HL-60 (cell line): ENCODE measurements around the gene ZNF92.
"Not testable (repeated sequence)": the region's sequence is repeated elsewhere in the genome, so short reads cannot be mapped to it uniquely, and the experiment has no call there.

Source experiments
- DNase-seq, 2 experiments: peaks; one replicate each; pipeline ENCODE4 v3.0.0-alpha.2; 2010 to 2020; ENCODE audit warnings: low read depth in 1 of 2, low spot score in 1 of 2
- H3K27ac ChIP-seq: fragments of 250-450 bp; sonication (Bioruptor Pico); replicated peaks from 2 replicates; pipeline ENCODE4 v1.5.1; 2020; ENCODE audit warnings: mild to moderate bottlenecking, moderate library complexity
- H3K27me3 ChIP-seq: fragments of 250-450 bp; sonication (Bioruptor Pico); 2 replicates; pipeline ENCODE4 v1.5.1; 2021; ENCODE audit warnings: mild to moderate bottlenecking, moderate library complexity; ENCODE audit not compliant: insufficient read depth, poor library complexity, severe bottlenecking
- H3K4me3 ChIP-seq: replicated peaks from 2 replicates; pipeline ENCODE4 v1.5.1; 2011; ENCODE audit warnings: mild to moderate bottlenecking, control low read depth, low read length; ENCODE audit not compliant: insufficient read depth
- GABPA ChIP-seq: IDR thresholded peaks from 2 replicates; pipeline ENCODE4 v1.6.1; 2012; ENCODE audit warnings: low read depth
- POLR2AphosphoS5 ChIP-seq: IDR thresholded peaks from 2 replicates; pipeline ENCODE4 v1.6.1; 2012; ENCODE audit warnings: low read depth
- SPI1 ChIP-seq: IDR thresholded peaks from 2 replicates; pipeline ENCODE4 v1.6.1; 2012; ENCODE audit warnings: low read depth, mild to moderate bottlenecking, borderline replicate concordance
- TF ChIP-seq, protein P1 (sequence below): IDR thresholded peaks from 2 replicates; pipeline ENCODE4 v1.6.1; 2012; ENCODE audit warnings: low read depth; ENCODE audit not compliant: insufficient replicate concordance
- TF ChIP-seq, protein P2 (sequence below): IDR thresholded peaks from one replicate; pipeline ENCODE4 v1.5.1; 2011; ENCODE audit warnings: low read length, control low read depth, inconsistent platforms; ENCODE audit not compliant: insufficient read depth

ZNF92 gene

GRCh38 chr7:65397730-65398142 is 24.1 kb downstream of the ZNF92 start:
- no peaks in the 10 kb centered on the region for H3K27me3 ChIP-seq
- H3K4me3 ChIP-seq, result no peak overlapping the region
- no peak overlapping the region for H3K27ac ChIP-seq
- TF ChIP-seq SPI1 (no peak), GABPA (no peak), POLR2AphosphoS5 (no peak)
- TF ChIP-seq, protein P1, sequence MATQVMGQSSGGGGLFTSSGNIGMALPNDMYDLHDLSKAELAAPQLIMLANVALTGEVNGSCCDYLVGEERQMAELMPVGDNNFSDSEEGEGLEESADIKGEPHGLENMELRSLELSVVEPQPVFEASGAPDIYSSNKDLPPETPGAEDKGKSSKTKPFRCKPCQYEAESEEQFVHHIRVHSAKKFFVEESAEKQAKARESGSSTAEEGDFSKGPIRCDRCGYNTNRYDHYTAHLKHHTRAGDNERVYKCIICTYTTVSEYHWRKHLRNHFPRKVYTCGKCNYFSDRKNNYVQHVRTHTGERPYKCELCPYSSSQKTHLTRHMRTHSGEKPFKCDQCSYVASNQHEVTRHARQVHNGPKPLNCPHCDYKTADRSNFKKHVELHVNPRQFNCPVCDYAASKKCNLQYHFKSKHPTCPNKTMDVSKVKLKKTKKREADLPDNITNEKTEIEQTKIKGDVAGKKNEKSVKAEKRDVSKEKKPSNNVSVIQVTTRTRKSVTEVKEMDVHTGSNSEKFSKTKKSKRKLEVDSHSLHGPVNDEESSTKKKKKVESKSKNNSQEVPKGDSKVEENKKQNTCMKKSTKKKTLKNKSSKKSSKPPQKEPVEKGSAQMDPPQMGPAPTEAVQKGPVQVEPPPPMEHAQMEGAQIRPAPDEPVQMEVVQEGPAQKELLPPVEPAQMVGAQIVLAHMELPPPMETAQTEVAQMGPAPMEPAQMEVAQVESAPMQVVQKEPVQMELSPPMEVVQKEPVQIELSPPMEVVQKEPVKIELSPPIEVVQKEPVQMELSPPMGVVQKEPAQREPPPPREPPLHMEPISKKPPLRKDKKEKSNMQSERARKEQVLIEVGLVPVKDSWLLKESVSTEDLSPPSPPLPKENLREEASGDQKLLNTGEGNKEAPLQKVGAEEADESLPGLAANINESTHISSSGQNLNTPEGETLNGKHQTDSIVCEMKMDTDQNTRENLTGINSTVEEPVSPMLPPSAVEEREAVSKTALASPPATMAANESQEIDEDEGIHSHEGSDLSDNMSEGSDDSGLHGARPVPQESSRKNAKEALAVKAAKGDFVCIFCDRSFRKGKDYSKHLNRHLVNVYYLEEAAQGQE, result no peak
- TF ChIP-seq, protein P2, sequence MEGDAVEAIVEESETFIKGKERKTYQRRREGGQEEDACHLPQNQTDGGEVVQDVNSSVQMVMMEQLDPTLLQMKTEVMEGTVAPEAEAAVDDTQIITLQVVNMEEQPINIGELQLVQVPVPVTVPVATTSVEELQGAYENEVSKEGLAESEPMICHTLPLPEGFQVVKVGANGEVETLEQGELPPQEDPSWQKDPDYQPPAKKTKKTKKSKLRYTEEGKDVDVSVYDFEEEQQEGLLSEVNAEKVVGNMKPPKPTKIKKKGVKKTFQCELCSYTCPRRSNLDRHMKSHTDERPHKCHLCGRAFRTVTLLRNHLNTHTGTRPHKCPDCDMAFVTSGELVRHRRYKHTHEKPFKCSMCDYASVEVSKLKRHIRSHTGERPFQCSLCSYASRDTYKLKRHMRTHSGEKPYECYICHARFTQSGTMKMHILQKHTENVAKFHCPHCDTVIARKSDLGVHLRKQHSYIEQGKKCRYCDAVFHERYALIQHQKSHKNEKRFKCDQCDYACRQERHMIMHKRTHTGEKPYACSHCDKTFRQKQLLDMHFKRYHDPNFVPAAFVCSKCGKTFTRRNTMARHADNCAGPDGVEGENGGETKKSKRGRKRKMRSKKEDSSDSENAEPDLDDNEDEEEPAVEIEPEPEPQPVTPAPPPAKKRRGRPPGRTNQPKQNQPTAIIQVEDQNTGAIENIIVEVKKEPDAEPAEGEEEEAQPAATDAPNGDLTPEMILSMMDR, result no peak
- no peak for DNase-seq

GRCh38 chr7:65398671-65399070 is 25.0 kb downstream of the ZNF92 start:
- H3K27ac ChIP-seq, H3K27me3 ChIP-seq, DNase-seq, H3K4me3 ChIP-seq: not testable (repeated sequence)

DNA sequence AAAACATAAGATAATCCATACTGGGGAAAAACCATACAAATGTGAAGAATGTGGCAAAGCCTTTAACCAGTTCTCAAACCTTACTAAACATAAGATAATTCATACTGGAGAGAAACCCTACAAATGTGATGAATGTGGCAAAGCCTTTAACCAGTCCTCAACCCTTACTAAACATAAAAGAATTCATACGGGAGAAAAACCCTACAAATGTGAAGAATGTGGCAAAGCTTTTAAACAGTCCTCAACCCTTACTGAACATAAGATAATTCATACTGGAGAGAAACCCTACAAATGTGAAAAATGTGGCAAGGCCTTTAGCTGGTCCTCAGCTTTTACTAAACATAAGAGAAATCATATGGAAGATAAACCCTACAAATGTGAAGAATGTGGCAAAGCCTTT is 25.4 kb downstream of the ZNF92 start:
- not testable (repeated sequence) for H3K27me3 ChIP-seq, H3K4me3 ChIP-seq, DNase-seq, H3K27ac ChIP-seq

DNA sequence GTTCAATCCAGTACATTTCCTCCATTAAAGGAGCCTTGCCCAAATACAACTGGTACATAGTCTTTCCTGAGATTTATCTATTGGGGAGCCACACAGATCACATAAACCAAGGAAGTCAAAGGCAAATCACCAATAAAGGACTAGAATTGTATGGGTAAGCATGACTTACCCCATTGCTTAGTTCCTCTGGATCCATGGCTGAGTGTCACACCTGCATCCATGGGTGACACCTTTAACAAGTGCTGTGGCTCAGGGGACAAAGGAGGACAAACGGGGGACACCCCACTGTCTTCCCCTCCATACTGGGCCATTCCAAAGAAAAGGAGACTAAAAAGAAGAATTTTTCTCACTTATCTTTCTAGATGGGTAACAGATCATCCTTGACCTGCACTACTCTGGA is 30.4 kb downstream of the ZNF92 start:
- TF ChIP-seq, protein P2, result no peak
- no peak for TF ChIP-seq SPI1
- TF ChIP-seq, protein P1, result no peak
- TF ChIP-seq POLR2AphosphoS5, result no peak
- no peak for TF ChIP-seq GABPA
- Histone ChIP-seq H3K4me3 (no peak overlapping the region), H3K27ac (no peak overlapping the region), H3K27me3 (no peaks in the 10 kb centered on the region)
- DNase-seq, result no peak

GRCh38 chr7:65406706-65407105 is 33.1 kb downstream of the ZNF92 start:
- not testable (repeated sequence) for H3K4me3 ChIP-seq, DNase-seq, H3K27me3 ChIP-seq, H3K27ac ChIP-seq

DNA sequence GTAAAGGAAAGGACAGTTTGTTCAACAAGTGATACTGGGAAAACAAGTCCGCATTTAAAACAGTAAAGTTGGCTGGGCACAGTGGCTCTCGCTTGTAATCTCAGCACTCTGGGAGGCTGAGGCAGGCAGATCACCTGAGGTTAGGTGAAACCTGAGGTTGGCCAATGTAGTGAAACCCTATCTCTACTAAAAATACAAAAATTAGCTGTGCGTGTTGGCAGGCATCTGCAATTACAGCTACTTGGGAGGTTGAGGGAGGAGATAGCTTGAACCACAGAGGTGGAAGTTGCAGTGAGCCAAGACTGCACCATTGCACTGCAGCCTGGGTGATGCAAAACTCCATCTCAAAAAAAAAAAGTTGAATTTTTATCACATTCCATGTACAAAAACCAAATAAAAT is 35.7 kb downstream of the ZNF92 start:
- H3K27me3 ChIP-seq, result no peaks in the 10 kb centered on the region
- no peak for DNase-seq
- TF ChIP-seq, protein P2, result no peak
- TF ChIP-seq SPI1, result no peak
- TF ChIP-seq, protein P1, result no peak
- no peak for TF ChIP-seq POLR2AphosphoS5
- TF ChIP-seq GABPA, result no peak
- H3K27ac ChIP-seq, result no peak overlapping the region
- no peak overlapping the region for H3K4me3 ChIP-seq
